Lung (tissue), 12 donors: ENCODE results near the gene VAMP3. TPM values are rescaled to one million over a fixed set of nuclear protein-coding genes. Genes with fewer than 3 reads are reported as not detected.
A peak's percentile ranks its signal among the peaks of the same experiment; 100 is the strongest.

ENCODE experiments used
- ATAC-seq: fragments of 200-7000 bp; cut with Tn5 transposase; one replicate; pipeline ENCODE4 v1.9.1; 2020; ENCODE audit warnings: moderate number of reproducible peaks; ENCODE audit not compliant: insufficient read depth, low FRiP score
- DNase-seq, 3 donors: peaks; one replicate each; pipeline ENCODE4 v3.0.0-alpha.2; 2013 to 2017
- H3K27ac ChIP-seq, 2 donors: one replicate each; pipeline ENCODE4 v1.5.1; 2013; ENCODE audit warnings: mild to moderate bottlenecking in 2 of 2, moderate library complexity in 2 of 2, control low read depth in 1 of 2, inconsistent platforms in 1 of 2, low read depth in 1 of 2, low read length in 1 of 2
- H3K27me3 ChIP-seq, 3 donors: one replicate each; pipeline ENCODE4 v1.5.1; 2013; ENCODE audit warnings: low read length in 2 of 3; ENCODE audit not compliant: control insufficient read depth in 3 of 3, insufficient read depth in 3 of 3
- H3K36me3 ChIP-seq, 4 donors: one replicate each; pipeline ENCODE4 v1.5.1; 2013; ENCODE audit warnings: low read length in 4 of 4, mild to moderate bottlenecking in 1 of 4, moderate library complexity in 1 of 4; ENCODE audit not compliant: control insufficient read depth in 4 of 4, insufficient read depth in 4 of 4
- H3K4me1 ChIP-seq, 5 donors: one replicate each; pipeline ENCODE4 v1.5.1; 2013; ENCODE audit warnings: low read length in 5 of 5, mild to moderate bottlenecking in 2 of 5, moderate library complexity in 1 of 5; ENCODE audit not compliant: control insufficient read depth in 5 of 5, insufficient read depth in 5 of 5
- H3K4me3 ChIP-seq: one replicate; pipeline ENCODE4 v1.5.1; 2013; ENCODE audit warnings: mild to moderate bottlenecking, control low read depth, moderate library complexity
- H3K9ac ChIP-seq, 2 donors: one replicate each; pipeline ENCODE4 v1.5.1; 2013; ENCODE audit warnings: low read length in 2 of 2, control low read depth in 1 of 2; ENCODE audit not compliant: insufficient read depth in 1 of 2
- H3K9me3 ChIP-seq, 4 donors: one replicate each; pipeline ENCODE4 v1.5.1; 2013; ENCODE audit warnings: low read length in 3 of 4, mild to moderate bottlenecking in 1 of 4, moderate library complexity in 1 of 4; ENCODE audit not compliant: control insufficient read depth in 4 of 4, insufficient read depth in 3 of 4
- CTCF ChIP-seq: IDR thresholded peaks from 2 replicates; pipeline ENCODE4 v1.5.1; 2012; ENCODE audit warnings: mild to moderate bottlenecking; ENCODE audit errors: control extremely low read depth, extremely low read depth
- WGBS, 2 donors: extraction: QIAGEN DNeasy Blood & Tissue Kit; methylation state at CpG; one replicate each; pipeline ENCODE4 v1.1.7; 2013; 5-methylcytosine and 5-hydroxymethylcytosine counted together
- polyA plus RNA-seq, 2 donors: library from polyadenylated mRNA; stranded (reverse); fragments of 200-250 nt; gene quantifications; one replicate each; pipeline ENCODE4 v1.2.1, GENCODE V29; 2013
- total RNA-seq, 2 donors: library from RNA; depleted of rRNA in 1 of 2; stranded (reverse); fragments of >200 nt in 1 of 2; gene quantifications; one replicate each; pipeline ENCODE4 v1.2.1, GENCODE V29; 2014 to 2021
- donor health status: control.
- donor health status: control.
- donor health status: Bipolar disorder and iron deficiency.
- donor health status: healthy.
- donor health status: DM: yes; HTN: yes; CAD: no.

VAMP3 gene
- total and polyA plus RNA-seq, 4 donors = 46.6 to 146 (median 87.0) TPM

- H3K9me3 ChIP-seq = no peaks in the 10 kb centered on the region
- H3K27ac ChIP-seq = no peak overlapping the region
- H3K4me1 ChIP-seq = peaks cover 0 to 7% (median 0%) of the 10 kb centered on the region in 5 donors
- TF ChIP-seq CTCF = no peak
- ATAC-seq = no peak
- H3K36me3 ChIP-seq = peaks cover 0 to 7% (median 0%) of the 10 kb centered on the region in 4 donors
- DNase-seq = peak in 2 of 3 donors; percentile 51 to 58
- WGBS, 2 donors = 23 to 57% methylated on average over 2 of the region's 2 CpGs
- H3K27me3 ChIP-seq = no peaks in the 10 kb centered on the region
- no peak overlapping the region for H3K4me3 ChIP-seq
- H3K9ac ChIP-seq = no peak overlapping the region
Measured at GRCh38 chr1:7733276-7733675, 37.8 kb upstream of the VAMP3 start.

GRCh38 chr1:7738044-7738443 lies 33.1 kb upstream of the VAMP3 start:
- Histone ChIP-seq H3K9me3 (no peaks in the 10 kb centered on the region), H3K36me3 (peaks cover 0 to 9% (median 0%) of the 10 kb centered on the region in 4 donors), H3K4me1 (peaks cover 0 to 5% (median 0%) of the 10 kb centered on the region in 5 donors), H3K9ac (no peak overlapping the region), H3K4me3 (no peak overlapping the region), H3K27ac (no peak overlapping the region), H3K27me3 (no peaks in the 10 kb centered on the region)
- ATAC-seq (no peak), DNase-seq (no peak)
- TF ChIP-seq CTCF = no peak
- WGBS, 2 donors = 77 to 84% methylated on average over 6 of the region's 6 CpGs

- WGBS, 2 donors = 88 to 91% methylated on average over 6 of the region's 6 CpGs
- ATAC-seq = no peak
Measured at GRCh38 chr1:7743346-7743745, 27.8 kb upstream of the VAMP3 start.

More at GRCh38 chr1:7743346-7743745, 27.8 kb upstream of the VAMP3 start:
- no peak overlapping the region for H3K4me3 ChIP-seq
- no peaks in the 10 kb centered on the region for H3K4me1 ChIP-seq
- DNase-seq = no peak
- no peak overlapping the region for H3K9ac ChIP-seq
- peaks cover 0 to 6% (median 2%) of the 10 kb centered on the region in 4 donors for H3K36me3 ChIP-seq
- no peak overlapping the region for H3K27ac ChIP-seq
- TF ChIP-seq CTCF = no peak
- no peaks in the 10 kb centered on the region for H3K27me3 ChIP-seq
- H3K9me3 ChIP-seq = no peaks in the 10 kb centered on the region
